Activated naive CD4-positive, alpha-beta T cell (primary cell): ENCODE data around the gene SHC3.
"Not testable (repeated sequence)": the region's sequence is repeated elsewhere in the genome, so short reads cannot be mapped to it uniquely, and the experiment has no call there.

Experiments used
- DNase-seq, 4 experiments: peaks; one replicate each; lab custom pipeline; 2025; lab: John Stamatoyannopoulos, UW

The SHC3 gene, protein sequence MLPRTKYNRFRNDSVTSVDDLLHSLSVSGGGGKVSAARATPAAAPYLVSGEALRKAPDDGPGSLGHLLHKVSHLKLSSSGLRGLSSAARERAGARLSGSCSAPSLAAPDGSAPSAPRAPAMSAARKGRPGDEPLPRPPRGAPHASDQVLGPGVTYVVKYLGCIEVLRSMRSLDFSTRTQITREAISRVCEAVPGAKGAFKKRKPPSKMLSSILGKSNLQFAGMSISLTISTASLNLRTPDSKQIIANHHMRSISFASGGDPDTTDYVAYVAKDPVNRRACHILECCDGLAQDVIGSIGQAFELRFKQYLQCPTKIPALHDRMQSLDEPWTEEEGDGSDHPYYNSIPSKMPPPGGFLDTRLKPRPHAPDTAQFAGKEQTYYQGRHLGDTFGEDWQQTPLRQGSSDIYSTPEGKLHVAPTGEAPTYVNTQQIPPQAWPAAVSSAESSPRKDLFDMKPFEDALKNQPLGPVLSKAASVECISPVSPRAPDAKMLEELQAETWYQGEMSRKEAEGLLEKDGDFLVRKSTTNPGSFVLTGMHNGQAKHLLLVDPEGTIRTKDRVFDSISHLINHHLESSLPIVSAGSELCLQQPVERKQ

DNA sequence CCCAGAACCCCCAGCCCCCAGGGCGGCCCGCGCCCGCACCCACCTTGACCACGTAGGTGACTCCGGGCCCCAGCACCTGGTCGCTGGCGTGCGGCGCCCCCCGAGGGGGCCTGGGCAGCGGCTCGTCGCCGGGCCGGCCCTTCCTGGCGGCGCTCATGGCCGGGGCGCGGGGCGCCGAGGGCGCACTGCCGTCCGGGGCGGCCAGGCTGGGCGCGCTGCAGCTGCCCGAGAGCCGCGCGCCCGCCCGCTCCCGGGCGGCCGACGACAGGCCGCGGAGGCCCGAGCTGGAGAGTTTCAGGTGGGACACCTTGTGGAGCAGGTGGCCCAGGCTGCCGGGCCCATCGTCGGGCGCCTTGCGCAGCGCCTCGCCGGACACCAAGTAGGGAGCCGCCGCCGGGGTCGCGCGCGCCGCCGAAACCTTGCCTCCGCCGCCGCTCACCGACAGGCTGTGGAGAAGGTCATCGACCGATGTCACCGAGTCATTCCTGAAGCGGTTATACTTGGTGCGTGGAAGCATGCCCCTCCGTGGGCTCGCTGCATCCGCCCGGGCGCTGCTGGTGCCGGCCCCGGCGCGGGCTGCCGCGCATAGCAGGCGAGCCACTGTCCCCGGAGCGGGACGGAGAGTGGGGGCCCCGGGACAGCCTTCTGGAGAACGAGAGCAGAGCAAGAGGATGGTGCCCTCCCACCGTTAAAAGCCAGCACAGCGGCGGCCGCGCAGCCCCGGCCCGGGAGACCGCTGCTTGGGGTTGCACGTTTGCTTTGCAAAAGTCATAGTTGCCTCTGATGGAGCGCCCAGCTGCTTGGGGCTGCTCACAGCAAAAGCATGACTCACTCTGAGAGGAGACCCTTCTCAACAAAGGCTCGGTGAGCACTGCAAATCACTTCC is at the start of gene SHC3:
Gene SHC3 (minus strand): TSS at position 875 of the 886 bp plus-strand sequence. CDS start 358 bp downstream, at position 517.
- DNase-seq: no peak

DNA sequence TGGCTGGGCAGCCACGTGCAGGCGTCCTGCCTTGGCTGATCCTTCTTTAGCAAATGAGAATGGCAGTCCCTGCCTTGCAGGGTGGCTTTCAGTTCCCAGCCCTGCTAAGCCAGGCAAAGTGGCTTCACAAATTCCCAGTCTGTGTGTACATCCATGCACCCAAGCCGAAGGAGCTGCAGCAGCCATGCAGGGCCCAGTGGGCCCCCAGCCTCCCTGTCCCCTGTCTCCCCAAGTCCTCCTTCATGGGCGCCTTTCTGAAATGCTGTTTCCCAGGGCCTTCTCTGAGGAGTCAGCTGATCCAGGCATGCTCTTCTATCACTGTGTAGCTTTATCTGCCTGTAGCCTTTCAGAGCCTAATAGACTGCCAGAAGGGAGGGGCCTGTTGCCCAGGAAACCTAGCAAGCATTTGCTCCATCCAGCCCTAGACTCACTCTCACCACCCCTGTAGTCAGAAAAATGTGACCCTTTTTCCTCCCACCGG is 47.4 kb upstream of the SHC3 start:
- DNase-seq: no peak

DNA sequence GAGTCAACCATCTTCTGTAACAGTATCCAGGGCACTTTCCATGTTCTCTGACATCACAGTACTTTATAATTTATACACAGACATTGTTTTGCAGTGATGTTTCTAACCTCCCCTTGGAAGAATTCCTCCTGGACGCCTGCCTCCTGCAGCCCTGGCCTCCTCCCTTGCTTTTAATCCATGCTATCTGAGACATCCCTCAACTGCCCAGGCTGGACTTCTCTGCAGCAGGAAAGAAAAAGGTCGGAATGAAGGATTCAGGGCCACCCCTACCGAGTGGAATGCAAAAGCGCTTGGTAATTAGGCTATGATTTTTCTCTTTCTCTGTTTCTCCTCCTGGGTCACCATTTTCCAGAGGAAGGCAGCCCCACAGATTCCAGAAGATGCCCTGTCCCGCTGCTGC is 47.0 kb upstream of the SHC3 start:
- DNase-seq: no peak

DNA sequence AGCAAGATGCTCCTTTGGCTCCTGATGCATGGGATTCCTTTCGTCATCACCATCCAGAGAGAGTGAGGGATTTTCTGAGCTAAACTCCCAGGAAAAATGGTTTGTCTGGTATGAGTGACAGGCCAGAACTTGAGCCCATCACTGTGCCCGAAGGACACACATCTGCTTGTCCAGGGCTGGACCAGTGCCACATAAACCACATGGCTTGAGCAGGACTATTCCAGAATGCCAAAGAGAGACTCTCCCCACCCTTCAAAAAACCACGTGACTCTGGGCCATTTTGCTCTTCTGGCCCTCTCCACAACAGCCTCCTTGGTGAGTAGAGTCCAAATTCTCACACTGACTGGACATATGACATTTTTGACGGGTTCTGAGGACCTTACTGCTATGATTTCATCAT is 46.4 kb upstream of the SHC3 start:
- no peak for DNase-seq

DNA sequence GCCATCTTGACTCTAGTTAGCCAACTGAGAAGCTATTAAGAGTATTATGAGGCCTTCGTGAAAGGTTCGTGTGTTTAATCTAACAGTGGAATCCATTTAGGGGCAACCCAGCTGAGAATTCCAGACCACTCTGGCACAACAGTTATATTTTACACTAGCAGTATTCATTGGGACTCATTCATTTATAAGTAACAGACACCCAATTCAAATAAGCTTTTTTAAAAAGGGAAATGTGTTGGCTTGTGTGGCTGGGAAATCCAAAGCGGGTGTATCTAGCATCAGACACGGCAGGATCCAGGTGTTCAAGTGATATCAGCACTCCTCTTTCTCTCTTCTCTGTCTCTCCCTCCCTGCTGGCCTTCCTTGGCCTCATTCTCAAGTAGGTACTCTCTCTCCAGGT is 46.0 kb upstream of the SHC3 start:
- no peak for DNase-seq

DNA sequence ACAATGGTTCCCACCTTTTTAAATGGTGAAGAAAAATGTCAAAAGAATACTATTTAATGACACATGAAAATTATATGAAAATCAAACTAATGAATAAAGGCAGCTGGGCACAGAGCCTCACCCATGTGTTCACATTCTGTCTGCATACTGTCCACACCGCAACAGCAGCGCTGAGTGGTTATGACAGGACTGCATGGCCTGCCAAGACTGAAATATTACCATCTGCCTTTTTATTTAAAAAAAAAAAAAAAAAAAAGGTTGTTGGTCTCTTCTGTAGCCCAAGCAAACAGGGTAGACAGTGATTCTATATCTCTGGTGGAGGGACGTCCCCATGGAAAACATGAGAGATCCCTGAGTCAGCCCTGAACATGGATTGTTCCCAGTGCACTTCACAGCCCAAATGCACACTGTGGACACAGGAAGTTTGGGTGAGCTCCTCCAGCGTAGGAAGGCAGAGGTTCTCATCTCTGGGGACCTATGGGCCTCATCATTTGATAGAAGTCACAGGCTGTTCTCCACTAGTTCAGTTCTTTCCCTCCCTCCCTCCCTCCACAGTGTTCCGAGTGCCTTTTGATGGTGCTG is 44.9 kb upstream of the SHC3 start:
- DNase-seq: no peak

DNA sequence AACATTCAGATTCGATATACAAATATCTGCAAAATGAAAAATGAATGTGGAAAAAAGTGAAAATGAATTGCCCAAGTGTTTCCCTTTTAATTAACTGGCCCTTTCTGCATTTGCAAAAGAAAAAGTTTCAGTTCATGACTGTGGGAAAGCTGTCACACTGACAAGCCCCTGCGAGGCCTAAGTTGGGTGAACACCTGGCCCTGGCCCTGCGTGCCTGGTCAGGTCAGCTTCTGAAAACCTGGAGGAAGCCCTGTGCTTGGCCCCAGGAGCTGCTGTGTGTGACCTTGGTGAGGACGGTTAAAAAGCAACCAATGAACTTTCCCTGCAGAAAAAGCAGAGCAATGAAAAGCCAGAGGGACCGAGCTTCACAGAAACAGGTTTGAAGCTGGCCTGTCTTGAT is 41.0 kb upstream of the SHC3 start:
- no peak for DNase-seq

DNA sequence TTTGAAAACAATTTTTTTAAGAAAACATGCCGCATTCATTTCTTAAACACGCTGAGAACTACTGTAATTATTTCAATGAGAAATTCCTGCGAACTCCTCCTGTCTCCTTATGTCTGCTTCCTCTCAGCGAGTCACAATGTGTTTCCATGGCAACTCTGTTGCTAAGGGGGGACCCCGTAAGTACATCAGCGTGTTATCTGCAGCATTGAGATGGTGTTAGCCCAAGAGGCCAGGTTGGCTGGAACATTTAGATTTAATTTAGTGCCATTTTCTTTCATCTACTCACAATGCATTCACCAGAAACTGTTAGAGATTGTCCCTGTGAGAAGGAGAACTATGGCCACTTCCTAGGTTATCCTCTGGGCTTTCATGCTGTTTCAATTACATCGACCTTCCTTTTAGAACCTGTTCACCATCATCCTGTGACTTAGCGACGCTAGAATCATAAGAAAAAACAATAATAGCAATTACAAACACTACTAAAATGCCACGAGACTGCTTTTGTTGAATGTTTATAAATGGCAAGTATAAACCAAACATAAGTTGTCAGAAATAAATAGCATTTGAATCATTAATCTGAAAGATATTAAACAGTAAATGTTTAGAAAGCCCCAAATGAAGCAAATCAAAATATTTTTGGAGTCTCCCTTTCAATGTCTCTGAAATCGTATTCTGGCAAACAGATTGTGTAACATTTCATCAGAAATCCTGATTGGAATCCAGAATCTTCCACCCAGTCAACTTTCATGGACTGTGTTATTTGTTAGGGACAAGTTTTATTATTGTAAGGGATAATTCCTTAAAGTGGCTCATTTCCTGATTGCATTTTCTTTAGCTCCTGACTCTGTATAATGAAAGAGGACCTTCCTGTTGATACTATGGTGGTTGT is 39.7 kb upstream of the SHC3 start:
- DNase-seq: no peak

DNA sequence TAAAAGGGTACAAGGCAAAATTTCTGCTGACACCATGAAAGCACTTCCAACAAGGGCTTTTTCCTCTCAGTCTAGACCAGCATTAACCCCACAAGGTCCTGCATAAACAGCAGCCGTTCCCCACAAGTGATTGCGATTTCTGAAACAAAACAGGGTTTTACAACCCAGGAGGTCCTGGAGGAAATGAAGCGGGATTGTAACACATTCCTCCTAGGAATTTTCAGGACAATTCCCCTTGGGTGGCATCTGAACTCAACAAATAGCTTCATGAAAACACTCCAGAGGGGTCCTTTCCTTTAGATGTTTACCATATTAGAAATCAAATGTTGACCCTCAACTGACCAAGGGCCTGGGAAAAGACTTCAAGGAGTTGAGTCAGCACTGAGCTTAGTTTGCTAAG is 36.7 kb upstream of the SHC3 start:
- DNase-seq: no peak

DNA sequence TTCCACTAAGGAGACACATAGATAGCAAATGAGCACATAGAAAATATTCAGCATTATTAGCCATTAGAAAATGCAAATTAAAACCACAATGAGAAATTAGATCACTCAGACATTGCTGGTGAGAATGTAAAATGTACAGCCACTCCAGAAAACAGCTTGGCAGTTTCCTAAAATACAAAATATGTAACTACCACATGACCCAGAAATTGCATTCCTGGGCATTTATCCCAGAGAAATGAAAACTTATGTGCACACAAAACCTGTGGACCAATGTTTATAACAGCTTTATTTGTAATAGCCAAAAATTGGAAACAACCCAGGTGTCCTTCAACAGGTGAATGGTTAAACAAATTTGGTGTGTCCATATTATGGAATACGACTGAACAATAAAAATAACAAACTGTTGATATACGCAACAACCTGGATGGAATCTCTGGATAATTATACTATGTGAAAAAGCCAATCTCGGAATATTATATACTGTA is 34.8 kb upstream of the SHC3 start:
- DNase-seq: no peak

DNA sequence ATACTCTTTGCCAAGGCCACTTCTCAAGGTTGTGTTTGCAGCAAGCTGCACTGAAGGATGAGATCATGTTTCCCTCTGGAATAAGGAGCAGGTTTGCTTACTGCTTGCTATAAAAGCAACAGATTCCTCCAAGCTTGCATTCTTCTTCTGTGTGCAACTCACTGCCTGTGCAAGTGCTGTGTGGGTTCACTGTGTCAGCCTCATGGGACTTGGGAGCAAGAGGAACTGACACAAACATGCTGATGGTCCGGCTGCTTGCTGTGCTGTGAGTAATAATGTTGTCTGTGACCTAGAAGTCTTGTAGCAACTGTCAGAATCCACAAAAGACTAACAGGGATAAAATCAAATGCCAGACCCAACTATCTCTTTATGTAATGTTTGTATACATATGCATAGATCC is 33.6 kb upstream of the SHC3 start:
- DNase-seq: no peak

DNA sequence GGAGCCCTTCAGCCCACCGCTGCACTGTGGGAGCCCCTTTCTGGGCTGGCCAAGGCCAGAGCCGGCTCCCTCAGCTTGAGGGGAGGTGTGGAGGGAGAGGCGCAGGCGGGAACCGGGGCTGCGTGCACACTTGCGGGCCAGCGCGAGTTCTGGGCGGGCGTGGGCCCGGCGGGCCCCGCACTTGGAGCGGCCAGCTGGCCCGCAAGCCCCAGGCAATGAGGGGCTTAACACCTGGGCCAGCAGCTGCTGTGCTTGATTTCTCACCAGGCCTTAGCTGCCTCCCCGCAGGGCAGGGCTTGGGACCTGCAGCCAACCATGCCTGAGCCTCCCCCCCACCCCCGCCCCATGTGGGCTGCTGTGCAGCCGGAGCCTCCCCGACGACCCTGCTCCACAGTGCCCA is 30.7 kb upstream of the SHC3 start:
- not testable (repeated sequence) for DNase-seq

DNA sequence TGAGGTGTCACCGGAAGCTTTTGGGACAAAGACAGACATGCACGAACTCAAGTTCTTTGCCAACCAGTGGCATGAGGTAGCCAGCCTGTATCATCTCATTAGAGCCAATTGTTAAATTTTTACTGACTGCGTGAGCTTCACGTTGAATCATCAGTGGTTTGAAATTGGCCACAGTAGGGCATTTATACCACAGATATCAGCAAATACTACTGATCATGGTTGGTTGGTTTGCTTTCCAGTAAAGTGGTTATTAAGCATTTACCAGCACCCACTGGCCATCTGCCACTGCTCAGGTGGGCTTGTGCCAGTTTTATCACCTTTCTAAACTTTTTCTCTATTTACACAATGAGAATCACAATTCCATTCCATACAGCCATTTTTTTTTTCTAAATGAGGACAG is 28.4 kb upstream of the SHC3 start:
- no peak for DNase-seq

DNA sequence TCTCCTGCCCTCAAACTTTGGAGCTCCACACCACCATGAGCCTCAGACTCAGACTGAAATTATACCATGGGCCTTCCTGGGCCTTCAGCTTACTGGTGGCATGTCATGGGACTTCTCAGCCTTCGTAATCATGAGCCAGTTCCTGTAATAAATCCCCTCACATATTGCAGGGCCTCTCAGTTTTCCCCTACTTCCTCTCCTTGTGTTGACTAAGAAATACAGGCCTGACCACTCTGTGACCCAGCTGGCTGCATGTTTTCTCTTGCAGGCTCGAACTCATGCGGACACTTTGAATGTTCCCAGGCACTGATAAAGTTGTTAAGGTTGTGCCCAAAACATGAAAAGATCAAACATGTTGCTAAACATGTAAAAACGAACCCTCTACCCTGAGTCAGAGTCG is 26.2 kb upstream of the SHC3 start:
- no peak for DNase-seq

DNA sequence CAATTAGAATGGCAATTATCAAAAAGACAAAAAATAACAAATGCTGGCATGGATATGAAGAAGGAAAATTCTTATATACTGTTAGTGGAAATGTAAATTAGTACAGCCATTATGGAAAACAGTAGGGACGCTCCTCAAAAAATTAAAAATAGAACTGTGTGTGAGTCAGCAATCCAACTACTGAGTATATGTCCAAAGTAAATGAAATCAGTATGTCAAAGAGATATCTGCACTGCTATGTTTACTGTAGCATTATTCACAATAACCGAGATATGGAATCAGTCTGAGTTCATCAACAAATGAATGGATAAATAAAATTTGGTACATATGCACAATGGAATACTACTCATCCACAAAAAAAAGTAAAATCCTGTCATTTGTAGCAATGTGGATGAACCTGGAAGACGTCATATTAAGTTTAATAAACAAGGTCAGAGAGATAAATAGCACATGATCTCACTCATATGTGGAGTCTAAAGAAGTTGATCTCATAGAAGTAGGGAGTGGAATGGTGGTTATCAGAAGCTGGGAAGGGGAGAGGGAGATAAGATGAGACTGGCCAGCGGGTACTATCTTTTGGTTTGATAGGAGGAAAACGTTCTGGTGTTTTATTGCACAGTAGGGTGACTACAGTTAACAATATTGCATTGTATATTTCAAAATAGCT is 16.6 kb upstream of the SHC3 start:
- DNase-seq: no peak

DNA sequence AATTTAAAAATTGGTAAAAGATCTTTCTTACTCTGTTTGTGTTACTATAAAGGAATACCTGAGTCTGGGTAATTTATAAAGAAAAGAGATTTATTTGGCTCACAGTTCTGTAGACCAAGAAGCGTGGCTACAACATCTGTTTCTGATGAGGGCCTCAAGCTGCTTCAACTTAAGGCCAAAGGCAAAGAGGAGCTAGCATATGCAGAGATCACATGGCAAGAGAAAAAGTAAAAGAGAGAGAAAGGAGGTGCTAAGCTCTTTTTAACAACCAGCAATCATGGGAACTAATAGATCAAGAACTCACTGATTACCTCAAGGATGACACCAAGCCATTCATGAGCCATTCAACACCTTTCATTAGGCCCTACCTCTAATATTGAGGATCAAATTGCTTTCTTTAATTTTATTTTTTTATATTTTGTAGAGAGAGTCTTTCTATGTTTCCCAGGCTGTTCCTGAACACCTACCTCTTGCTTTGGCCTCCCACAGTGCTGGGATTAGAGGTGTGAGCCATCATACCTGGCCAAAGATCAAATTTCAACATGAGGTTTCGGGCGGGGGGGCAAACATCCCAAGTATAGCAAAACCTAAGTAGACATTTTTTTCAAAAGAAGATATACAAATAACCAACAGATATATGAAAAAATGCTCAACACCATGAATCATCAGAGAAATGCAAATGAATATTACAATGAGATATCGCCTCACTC is 16.0 kb upstream of the SHC3 start:
- no peak for DNase-seq

DNA sequence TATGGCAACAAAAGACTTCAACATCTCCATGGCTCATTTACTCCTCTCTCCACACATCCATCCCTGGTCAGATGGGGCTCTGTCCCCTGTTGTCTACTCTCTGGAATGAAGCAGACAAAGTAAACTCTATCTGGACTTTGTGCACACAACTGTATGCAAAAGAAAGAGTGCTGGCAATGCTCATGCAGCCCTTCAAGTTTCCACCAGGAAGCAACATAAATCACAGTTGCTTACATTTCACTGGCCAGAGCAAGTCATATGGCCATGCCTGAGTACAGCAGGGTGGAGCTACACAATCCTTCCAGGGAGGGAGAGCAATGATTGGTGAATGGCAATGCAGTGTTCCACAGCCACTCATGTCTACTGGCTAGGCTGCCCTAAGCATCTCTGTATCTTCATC is 12.4 kb upstream of the SHC3 start:
- DNase-seq: no peak

DNA sequence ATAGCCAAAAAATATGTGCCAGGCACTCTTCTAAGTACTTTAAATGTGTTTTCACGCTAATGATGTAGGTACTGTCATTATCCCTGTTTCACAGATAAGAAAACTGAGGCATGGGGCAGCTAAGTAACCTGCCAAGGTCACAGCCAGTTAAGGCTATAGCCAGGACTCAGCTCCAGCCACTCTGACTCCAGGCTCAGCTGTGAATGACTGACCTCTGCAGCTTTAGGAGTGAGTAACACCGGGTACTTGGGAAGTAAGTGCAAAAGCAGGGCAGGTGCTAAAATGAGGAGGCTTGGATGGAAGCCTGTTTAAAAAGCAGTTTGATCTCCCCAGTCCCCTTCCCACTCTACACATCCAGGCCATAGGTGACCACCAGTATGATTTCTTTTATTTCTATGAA is 10.6 kb upstream of the SHC3 start:
- DNase-seq: no peak

DNA sequence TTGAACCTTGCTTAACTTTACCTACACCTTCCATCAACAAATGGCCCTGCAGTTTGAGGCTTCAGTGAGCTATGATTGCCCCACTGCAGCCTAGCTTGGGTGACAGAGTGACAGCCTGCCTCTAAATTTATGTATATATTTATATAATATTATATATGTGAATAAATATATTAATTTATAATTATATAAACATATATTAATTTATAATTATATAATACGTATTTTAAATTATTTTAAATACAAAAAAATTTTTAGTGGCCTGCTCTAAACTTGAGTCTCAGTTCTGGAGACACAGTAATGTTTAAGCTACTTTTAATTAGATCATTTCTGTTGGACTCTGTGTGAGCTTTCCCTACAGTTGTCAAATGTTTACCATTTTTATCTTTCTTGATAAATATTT is 9.3 kb upstream of the SHC3 start:
- DNase-seq: no peak

DNA sequence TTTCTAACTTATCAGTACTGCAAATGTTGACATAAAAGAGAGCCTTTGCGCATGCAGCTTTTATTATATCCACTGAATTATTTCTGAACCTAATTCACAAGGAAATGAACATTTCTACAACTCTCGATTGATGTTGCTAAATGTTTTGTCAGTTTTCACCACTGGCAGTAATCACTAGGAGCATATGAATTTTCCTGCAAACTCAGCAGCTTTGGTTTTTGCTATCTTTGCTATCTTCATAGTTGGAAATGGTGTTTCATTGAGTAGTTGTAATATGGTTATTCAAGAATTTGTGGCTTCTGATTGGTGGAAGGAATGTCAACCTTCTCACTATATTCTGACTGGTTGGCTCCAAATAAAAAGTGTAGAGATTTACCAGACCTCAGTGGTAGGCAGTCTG is 8.9 kb upstream of the SHC3 start:
- no peak for DNase-seq
